Glutamatergic neuron (in vitro differentiated cells): ENCODE data around the gene CNTNAP2. TPM values are rescaled to one million over a fixed set of nuclear protein-coding genes. Genes with fewer than 3 reads are reported as not detected.
"Not testable (repeated sequence)": the region's sequence is repeated elsewhere in the genome, so short reads cannot be mapped to it uniquely, and the experiment has no call there.

Experiments used
- DNase-seq: peaks from one replicate; pipeline ENCODE4 v3.0.0; 2022
- H3K27ac Mint-ChIP-seq: one replicate; pipeline ENCODE4 v1.8.0; 2020; ENCODE audit warnings: mild to moderate bottlenecking, mixed read lengths, inconsistent platforms; ENCODE audit not compliant: unreplicated experiment
- H3K27me3 Mint-ChIP-seq: one replicate; pipeline ENCODE4 v1.8.0; 2020; ENCODE audit warnings: mild to moderate bottlenecking, moderate library complexity, mixed read lengths, inconsistent platforms; ENCODE audit not compliant: unreplicated experiment
- H3K36me3 Mint-ChIP-seq: one replicate; pipeline ENCODE4 v1.8.0; 2020; ENCODE audit warnings: mild to moderate bottlenecking, mixed read lengths, inconsistent platforms; ENCODE audit not compliant: unreplicated experiment
- H3K4me1 Mint-ChIP-seq: one replicate; pipeline ENCODE4 v1.8.0; 2020; ENCODE audit warnings: mild to moderate bottlenecking, low read depth, mixed read lengths, inconsistent platforms; ENCODE audit not compliant: unreplicated experiment
- H3K4me3 Mint-ChIP-seq: one replicate; pipeline ENCODE4 v1.8.0; 2020; ENCODE audit warnings: mild to moderate bottlenecking, mixed read lengths, inconsistent platforms; ENCODE audit not compliant: unreplicated experiment
- H3K9me3 Mint-ChIP-seq: one replicate; pipeline ENCODE4 v1.8.0; 2020; ENCODE audit warnings: mild to moderate bottlenecking, moderate library complexity, mixed read lengths, inconsistent platforms; ENCODE audit not compliant: unreplicated experiment
- CTCF ChIP-seq: fragments of 200-600 bp; sonication (generic); IDR thresholded peaks from one replicate; pipeline ENCODE4 v1.5.0; 2021; ENCODE audit not compliant: partially characterized antibody, unreplicated experiment
- total RNA-seq: library from RNA; stranded (reverse); fragmentation: NEBNext Ultra II Directional; extraction: Animal tissue kit (Norgen Biotek cat#: 25700); gene quantifications from one replicate; pipeline ENCODE4 v1.2.1, GENCODE V29; 2021; ENCODE audit not compliant: unreplicated experiment

Gene CNTNAP2
- total RNA-seq, 1 donor from 2014 or later: 25.8 TPM

DNA sequence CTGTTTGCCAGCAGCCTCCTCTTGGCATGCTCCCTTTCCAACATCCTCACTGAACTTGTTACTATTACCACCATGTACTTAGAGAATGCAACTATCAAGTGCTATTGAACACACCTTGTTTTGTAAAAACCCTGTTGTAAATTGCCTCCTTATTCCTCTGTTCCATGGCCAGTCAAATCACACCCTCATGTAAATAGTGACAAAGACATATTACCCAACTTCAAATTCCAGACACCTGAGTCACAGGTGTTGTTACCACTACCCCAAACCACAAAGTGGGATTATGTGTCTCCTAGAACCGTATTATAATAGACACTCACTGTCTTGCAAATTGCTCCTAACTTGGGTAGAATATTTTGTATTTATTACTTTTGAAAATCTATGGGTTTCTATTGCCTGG, 2210.8 kb downstream of the CNTNAP2 start:
- Mint-ChIP-seq H3K4me3 (no peak overlapping the region), H3K9me3 (peaks cover 24% of the 10 kb centered on the region), H3K4me1 (no peaks in the 10 kb centered on the region), H3K27ac (no peak overlapping the region), H3K27me3 (peaks cover 19% of the 10 kb centered on the region), H3K36me3 (peaks cover 21% of the 10 kb centered on the region)
- TF ChIP-seq CTCF: no peak
- no peak for DNase-seq

- no peak overlapping the region for H3K4me3 Mint-ChIP-seq
Observed at GRCh38 chr7:148328906-148329305, 2212.3 kb downstream of the CNTNAP2 start.

GRCh38 chr7:148330124-148330818, 2213.7 kb downstream of the CNTNAP2 start:
- no peak for TF ChIP-seq CTCF
- Mint-ChIP-seq H3K36me3 (peaks cover 25% of the 10 kb centered on the region), H3K27ac (peak overlapping the region; percentile 14), H3K4me3 (no peak overlapping the region), H3K4me1 (peaks cover 9% of the 10 kb centered on the region), H3K9me3 (peaks cover 20% of the 10 kb centered on the region), H3K27me3 (peaks cover 19% of the 10 kb centered on the region)
- DNase-seq: no peak

More at GRCh38 chr7:148328906-148329305, 2212.3 kb downstream of the CNTNAP2 start:
- TF ChIP-seq CTCF: no peak
- Mint-ChIP-seq H3K9me3 (peaks cover 20% of the 10 kb centered on the region), H3K36me3 (peaks cover 23% of the 10 kb centered on the region), H3K4me1 (no peaks in the 10 kb centered on the region), H3K27me3 (peaks cover 19% of the 10 kb centered on the region), H3K27ac (no peak overlapping the region)
- DNase-seq: no peak

DNA sequence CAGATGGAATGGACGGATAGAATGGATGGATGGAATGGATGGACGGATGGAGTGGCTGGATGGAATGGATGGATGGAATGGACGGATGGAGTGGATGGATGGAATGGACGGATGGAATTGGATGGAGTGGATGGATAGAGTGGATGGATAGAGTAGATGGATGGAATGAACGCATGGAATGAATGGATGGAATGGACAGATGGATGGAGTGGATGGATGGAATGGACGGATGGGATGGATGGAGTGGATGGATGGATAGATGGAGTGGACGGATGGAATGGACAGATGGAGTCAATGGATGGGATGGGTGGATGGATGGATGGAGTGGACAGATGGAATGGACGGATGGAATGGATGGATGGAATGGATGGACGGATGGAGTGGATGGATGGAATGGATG, 2214.2 kb downstream of the CNTNAP2 start:
- peaks cover 25% of the 10 kb centered on the region for H3K36me3 Mint-ChIP-seq
- H3K4me1 Mint-ChIP-seq: peaks cover 10% of the 10 kb centered on the region
- TF ChIP-seq CTCF: no peak
- no peak overlapping the region for H3K4me3 Mint-ChIP-seq
- peaks cover 20% of the 10 kb centered on the region for H3K9me3 Mint-ChIP-seq
- no peak for DNase-seq
- H3K27ac Mint-ChIP-seq: peak overlapping the region; percentile 14
- H3K27me3 Mint-ChIP-seq: peaks cover 19% of the 10 kb centered on the region

GRCh38 chr7:148331456-148331855, 2214.9 kb downstream of the CNTNAP2 start:
- not testable (repeated sequence) for DNase-seq, H3K4me3 Mint-ChIP-seq, H3K27ac Mint-ChIP-seq, H3K4me1 Mint-ChIP-seq
- peaks cover 25% of the 10 kb centered on the region for H3K36me3 Mint-ChIP-seq
- H3K9me3 Mint-ChIP-seq: peaks cover 20% of the 10 kb centered on the region
- H3K27me3 Mint-ChIP-seq: peaks cover 19% of the 10 kb centered on the region
